Effector memory CD4-positive, alpha-beta T cell (primary cell): ENCODE data around the gene CIBAR2.

Experiments
- DNase-seq, 3 donors: peaks; one replicate each; pipeline ENCODE4 v3.0.0-alpha.2; 2020
- H3K27ac ChIP-seq: 2 replicates; pipeline ENCODE4 v1.7.0; 2013; ENCODE audit warnings: mild to moderate bottlenecking, low read length, moderate library complexity; ENCODE audit not compliant: insufficient read depth, poor library complexity, severe bottlenecking
- H3K27me3 ChIP-seq: replicated peaks from 2 replicates; pipeline ENCODE4 v1.7.0; 2013; ENCODE audit warnings: mild to moderate bottlenecking, low read length; ENCODE audit not compliant: insufficient read depth, control insufficient read depth, poor library complexity, severe bottlenecking
- H3K36me3 ChIP-seq: 2 replicates; pipeline ENCODE4 v1.7.0; 2013; ENCODE audit warnings: mild to moderate bottlenecking, low read length, moderate library complexity; ENCODE audit not compliant: control insufficient read depth, insufficient read depth
- H3K4me1 ChIP-seq: 2 replicates; pipeline ENCODE4 v1.7.0; 2013; ENCODE audit warnings: low read length, mild to moderate bottlenecking; ENCODE audit not compliant: control insufficient read depth, insufficient read depth, poor library complexity, severe bottlenecking
- H3K4me3 ChIP-seq: 2 replicates; pipeline ENCODE4 v1.7.0; 2013; ENCODE audit warnings: low read length, low read depth, mild to moderate bottlenecking; ENCODE audit not compliant: insufficient read depth, poor library complexity, severe bottlenecking
- H3K9me3 ChIP-seq: 2 replicates; pipeline ENCODE4 v1.7.0; 2013; ENCODE audit warnings: mild to moderate bottlenecking, low read length, moderate library complexity; ENCODE audit not compliant: control insufficient read depth
- total RNA-seq, 3 donors: gene quantifications; one replicate each; lab custom pipeline; 2026; lab: John Stamatoyannopoulos, UW

Gene CIBAR2
- 0 reads per million in 3 donors for total RNA-seq

DNA sequence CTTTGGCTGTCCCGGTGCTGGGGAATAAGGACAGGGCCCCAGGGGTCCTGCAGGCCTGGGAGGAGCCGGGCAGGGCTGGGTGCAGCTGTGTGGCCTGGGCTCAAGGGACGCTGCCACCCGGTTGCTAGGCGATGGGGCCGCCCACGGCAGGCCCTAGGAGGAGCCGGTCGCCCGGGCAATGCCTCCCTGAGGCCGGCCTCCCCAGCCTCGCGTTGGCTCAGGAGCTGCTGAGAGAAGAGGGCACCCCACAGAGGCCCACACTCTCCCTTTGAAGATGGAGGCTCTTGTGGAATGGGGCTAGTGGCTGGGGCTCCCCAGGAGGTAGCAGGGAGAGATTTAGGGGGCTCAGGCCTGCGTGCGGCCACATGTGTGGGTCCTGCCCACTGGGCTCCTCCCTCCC lies at the start of gene CIBAR2:
TSS of gene CIBAR2 (minus strand) at position 109 of the 400 bp plus-strand sequence. CDS start 120 bp downstream, outside the sequence.
- no peak within 1 kb of the TSS for H3K4me3 ChIP-seq
- H3K4me1 ChIP-seq = no peaks in the 10 kb centered on the region
- no peak for DNase-seq
- H3K36me3 ChIP-seq = no peaks in the 10 kb centered on the region
- H3K9me3 ChIP-seq = no peaks in the 10 kb centered on the region
- no peak within 1 kb of the TSS for H3K27ac ChIP-seq
- no peaks in the 10 kb centered on the region for H3K27me3 ChIP-seq

- DNase-seq = no peak
- no peak overlapping the region for H3K27ac ChIP-seq
- no peak overlapping the region for H3K4me3 ChIP-seq
- H3K27me3 ChIP-seq = no peaks in the 10 kb centered on the region
- no peaks in the 10 kb centered on the region for H3K36me3 ChIP-seq
- no peaks in the 10 kb centered on the region for H3K9me3 ChIP-seq
- H3K4me1 ChIP-seq = no peaks in the 10 kb centered on the region
These were observed 47.1 kb upstream of the CIBAR2 start for GRCh38 chr16:85159179-85159980.

- Histone ChIP-seq H3K4me3 (no peak overlapping the region), H3K27me3 (no peaks in the 10 kb centered on the region), H3K36me3 (no peaks in the 10 kb centered on the region), H3K9me3 (no peaks in the 10 kb centered on the region), H3K27ac (no peak overlapping the region), H3K4me1 (no peaks in the 10 kb centered on the region)
- no peak for DNase-seq
These were observed 46.5 kb upstream of the CIBAR2 start for GRCh38 chr16:85158743-85159178.

DNA sequence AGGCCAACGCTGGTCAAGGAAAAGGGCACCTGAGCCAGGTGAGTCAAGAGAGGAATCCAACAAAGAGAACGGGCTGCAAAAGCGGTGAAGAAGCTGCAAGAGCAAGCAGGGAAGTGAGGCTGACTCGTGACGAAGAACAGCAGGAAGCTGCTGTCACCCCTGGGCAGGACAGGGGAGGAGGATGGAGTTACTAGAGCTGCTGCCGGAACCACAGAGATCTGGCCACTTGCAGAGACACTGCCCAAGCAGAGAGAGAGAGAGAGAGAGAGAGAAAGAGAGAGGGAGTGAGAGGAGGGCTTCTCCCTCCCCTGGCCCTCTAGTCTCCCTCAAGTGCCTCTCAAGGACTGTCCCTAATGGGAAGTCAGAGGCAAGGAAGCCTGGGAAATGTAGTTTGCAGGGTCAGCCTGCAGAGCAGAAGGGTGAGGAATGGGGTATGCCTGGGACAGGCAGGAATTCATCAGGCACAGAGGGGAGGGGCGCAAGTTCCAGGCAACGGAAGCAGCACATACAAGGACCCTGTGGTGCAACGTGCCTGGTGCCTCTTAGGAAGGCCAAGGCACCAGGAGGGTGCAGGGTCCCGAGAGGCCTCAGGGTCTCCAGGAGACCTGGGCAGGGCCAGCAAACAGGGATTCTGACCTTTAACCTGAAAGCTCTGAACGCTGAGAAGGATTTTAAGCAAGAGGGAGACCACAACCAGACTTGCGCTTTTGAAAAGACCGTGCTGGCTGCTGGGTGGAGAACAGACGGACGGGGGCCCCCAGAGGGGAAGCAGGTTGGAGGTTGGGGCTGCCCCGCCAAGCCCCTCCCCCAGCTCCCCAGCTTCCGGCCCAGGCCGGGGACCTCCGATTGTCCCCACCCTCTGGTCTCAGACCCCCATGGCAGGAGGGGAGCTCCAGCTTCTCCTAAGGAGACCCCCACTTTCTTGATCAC lies 45.8 kb upstream of the CIBAR2 start:
- Histone ChIP-seq H3K27me3 (no peaks in the 10 kb centered on the region), H3K36me3 (no peaks in the 10 kb centered on the region), H3K27ac (no peak overlapping the region), H3K9me3 (no peaks in the 10 kb centered on the region), H3K4me3 (peak overlapping the region; percentile 4), H3K4me1 (no peaks in the 10 kb centered on the region)
- no peak for DNase-seq

DNA sequence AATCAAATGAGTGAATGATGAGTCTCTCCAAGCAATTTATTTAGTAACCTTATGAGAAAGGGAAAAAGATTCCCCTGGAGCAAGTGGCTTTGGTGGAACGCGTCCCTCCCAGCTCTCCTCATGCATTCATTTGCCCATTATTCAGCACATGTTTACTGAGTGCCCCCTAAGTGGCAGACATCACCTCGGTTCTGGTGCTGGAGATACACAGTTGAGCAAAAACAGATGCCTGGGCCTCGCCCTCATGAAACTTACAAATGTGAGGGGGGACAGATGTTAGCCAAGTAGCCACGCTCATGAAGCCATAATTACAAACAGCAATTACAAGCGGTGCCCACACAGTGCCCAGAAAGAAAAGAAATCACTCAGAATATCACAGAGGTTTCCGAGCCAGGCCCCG lies 45.1 kb upstream of the CIBAR2 start:
- no peaks in the 10 kb centered on the region for H3K9me3 ChIP-seq
- H3K36me3 ChIP-seq = no peaks in the 10 kb centered on the region
- no peaks in the 10 kb centered on the region for H3K27me3 ChIP-seq
- DNase-seq = no peak
- no peak overlapping the region for H3K27ac ChIP-seq
- H3K4me3 ChIP-seq = no peak overlapping the region
- no peaks in the 10 kb centered on the region for H3K4me1 ChIP-seq

DNA sequence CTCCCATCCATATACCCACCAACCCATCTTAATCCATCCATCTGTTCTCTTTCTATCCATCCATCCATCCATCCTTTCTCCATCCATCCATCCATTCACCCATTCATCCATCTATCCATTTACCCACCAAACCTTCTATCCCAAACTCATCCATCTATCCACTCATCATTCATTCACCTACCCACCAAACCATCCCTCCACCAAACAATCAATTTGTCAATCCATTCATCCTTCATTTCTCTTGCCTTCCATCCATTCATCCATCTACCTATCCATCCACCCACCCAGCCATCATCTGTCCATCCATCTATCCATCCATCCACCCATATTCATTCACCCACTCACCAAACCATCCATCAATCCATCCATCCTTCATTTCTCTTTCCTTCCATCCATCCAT lies 44.6 kb upstream of the CIBAR2 start:
- H3K36me3 ChIP-seq = no peaks in the 10 kb centered on the region
- H3K27me3 ChIP-seq = no peaks in the 10 kb centered on the region
- no peaks in the 10 kb centered on the region for H3K4me1 ChIP-seq
- no peaks in the 10 kb centered on the region for H3K9me3 ChIP-seq
- DNase-seq = no peak
- H3K27ac ChIP-seq = no peak overlapping the region
- no peak overlapping the region for H3K4me3 ChIP-seq

DNA sequence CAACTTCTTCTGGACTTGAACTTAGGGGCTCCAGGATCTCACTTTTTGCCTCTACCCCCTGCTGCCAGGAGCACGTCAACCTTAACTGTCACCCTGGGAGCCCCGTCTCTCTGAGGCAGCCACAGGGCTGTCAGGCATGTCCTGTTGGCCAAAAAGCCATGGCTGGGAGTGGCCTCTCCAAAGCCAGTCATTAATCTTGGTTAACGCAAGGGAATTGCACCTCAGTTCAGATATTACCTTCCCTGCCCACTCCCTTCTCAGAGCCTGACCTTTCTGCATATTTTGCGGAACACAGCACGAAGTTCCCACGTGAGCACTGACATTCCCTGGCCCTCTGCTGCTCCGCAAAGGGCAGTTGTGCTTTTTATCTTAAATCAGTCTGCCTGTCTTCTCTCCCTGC lies 44.2 kb upstream of the CIBAR2 start:
- DNase-seq = no peak
- H3K4me1 ChIP-seq = no peaks in the 10 kb centered on the region
- no peaks in the 10 kb centered on the region for H3K27me3 ChIP-seq
- H3K9me3 ChIP-seq = no peaks in the 10 kb centered on the region
- H3K36me3 ChIP-seq = no peaks in the 10 kb centered on the region
- no peak overlapping the region for H3K4me3 ChIP-seq
- H3K27ac ChIP-seq = no peak overlapping the region

DNA sequence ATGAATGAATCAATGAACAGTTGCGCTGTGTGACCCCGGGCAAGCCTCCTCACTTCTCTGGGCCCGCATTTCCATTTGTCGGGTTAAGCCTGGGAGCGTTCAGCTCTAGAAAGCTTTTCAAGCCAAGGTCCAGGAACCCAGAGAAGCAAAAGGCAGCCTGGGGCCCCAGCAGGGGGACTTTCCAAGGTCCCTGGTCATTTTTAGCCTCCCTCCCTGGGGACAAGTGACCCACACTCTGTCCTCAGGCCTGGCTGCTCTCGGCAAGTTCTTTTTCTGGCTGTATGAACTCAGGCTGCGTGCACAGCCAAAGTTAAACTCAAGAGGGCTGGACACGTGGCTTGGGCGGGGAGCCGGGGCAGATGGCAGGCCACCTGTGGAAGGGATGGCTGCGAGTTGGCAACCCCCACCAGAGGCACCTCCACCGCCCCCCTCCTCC lies 41.4 kb upstream of the CIBAR2 start:
- no peak for DNase-seq
- no peak overlapping the region for H3K4me3 ChIP-seq
- no peak overlapping the region for H3K27ac ChIP-seq
- H3K9me3 ChIP-seq = no peaks in the 10 kb centered on the region
- H3K36me3 ChIP-seq = no peaks in the 10 kb centered on the region
- H3K27me3 ChIP-seq = no peaks in the 10 kb centered on the region
- H3K4me1 ChIP-seq = no peaks in the 10 kb centered on the region

GRCh38 chr16:85153046-85153445 lies 40.8 kb upstream of the CIBAR2 start:
- no peaks in the 10 kb centered on the region for H3K9me3 ChIP-seq
- no peaks in the 10 kb centered on the region for H3K36me3 ChIP-seq
- no peak overlapping the region for H3K27ac ChIP-seq
- H3K4me3 ChIP-seq = no peak overlapping the region
- H3K27me3 ChIP-seq = no peaks in the 10 kb centered on the region
- no peak for DNase-seq
- H3K4me1 ChIP-seq = no peaks in the 10 kb centered on the region
